GM18873 (cell line): ENCODE results near the gene MAST3.

Experiments used
- ATAC-seq: cut with Tn5 transposase; IDR thresholded peaks from one replicate; pipeline ENCODE4 v1.9.1; 2021; ENCODE audit warnings: mild to moderate bottlenecking, moderate library complexity, moderate number of reproducible peaks; ENCODE audit not compliant: unreplicated experiment, low FRiP score

MAST3 gene

DNA sequence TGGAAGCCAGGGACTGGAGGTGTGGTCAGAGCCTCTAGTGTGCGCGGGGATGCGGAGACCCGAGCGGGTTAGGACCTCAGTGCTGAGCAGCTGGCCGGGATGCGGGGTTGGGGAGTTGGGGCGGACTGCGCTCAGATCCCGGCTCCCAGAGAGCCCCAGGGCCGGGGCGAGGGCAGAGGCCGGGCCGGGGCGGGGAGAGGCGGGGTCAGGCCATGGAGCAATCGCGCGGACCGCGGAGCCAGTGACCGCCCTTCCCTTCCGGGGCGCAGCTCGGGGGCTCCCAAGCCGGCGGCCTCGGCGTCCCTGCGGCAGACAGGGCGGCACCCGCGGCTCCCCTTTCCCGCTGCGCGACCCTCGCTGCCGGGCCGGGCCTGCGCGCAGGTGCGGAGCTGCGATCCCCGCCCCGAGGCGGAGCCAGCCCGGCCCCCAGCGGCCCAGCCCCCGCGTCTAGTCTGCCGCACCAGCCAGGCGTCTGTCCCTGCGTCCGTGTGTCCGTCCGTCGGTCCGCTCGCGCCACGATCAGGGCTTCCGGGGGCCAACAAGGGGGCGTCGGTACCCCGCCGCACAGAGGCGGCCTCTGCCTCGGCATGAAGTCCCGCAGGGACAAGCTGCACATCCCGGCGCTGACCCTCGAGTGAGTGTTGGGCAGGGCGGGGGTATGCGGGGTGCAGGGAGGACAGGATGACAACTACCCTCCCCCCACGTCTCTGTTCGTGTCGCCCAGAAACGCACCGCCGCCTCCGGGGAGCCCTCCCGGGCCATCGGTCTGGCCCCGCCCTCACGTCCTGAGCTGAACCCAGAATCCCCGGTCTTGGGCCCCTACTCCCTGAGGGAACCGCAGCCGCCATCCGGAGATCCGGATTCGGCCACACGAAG lies 12.4 kb downstream of the MAST3 start:
- ATAC-seq: no peak

DNA sequence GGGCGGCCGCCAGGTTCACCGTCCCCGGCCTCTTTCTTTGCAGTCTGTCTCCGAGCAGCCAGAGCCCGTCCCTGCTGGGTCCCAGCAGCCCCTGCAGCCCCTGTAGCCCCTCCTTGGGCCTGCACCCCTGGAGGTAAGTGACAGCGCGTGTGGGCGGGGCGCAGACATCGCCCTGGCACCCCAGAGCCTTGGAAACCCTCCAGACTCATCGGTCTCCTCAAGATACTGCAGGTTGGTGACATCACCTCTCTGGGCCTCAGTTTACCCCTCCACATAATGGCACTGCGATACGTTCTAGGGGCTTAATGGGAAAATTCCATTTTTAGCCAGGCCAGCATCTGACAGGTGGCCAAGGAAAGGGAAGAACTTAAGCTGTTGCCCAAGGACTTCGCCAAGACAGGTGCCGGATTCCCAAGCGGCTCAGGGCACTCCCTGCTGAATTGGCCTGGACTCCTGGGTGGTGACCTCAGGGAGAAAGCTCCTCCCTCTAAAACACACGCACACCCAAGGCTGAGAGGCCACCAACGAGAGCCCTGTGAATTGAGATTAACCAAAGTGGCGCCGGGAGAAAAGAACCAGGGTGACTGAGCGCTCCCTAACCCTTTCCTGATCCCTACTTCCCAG lies 13.1 kb downstream of the MAST3 start:
- no peak for ATAC-seq

DNA sequence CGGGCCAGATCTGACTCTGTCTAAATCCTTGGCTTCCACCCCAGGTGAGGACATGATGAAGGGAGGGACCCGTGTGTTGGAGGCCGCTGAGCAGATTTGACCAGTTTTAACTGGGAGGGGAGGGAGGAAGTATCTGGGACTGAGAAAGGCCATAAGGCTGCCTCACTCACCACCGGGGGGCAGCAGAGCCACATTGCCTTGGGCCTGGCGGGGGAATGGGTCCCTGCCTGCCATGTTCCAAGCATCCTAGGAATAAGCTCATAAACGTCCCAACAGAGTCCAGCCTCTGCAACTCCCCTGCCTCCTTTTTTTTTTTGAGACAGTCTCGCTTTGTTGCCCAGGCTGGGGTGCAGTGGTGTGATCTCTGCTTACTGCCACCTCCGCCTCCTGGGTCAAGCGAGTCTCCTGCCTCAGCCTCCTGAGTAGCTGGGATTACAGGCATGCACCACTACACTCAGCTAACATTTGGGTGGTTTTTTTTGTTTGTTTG lies 15.5 kb downstream of the MAST3 start:
- ATAC-seq: no peak

DNA sequence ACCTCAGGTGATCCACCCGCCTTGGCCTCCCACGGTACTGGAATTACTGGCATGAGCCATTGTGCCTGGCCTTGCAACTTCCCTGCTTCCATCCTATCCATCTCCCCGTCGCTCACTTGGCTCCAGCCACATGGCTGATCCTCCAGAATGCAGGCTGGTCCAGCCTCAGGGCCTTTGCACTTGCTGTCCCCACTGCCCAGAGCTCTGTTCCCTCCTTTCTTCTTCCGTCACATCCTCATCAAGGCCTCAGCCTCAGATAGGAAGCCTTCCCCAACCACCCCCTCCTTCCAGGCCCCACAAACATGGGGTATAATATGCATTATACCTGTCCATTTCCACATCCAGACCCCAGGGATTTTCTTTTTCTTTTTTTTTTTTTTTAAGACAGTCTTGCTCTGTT lies 16.2 kb downstream of the MAST3 start:
- ATAC-seq: no peak

DNA sequence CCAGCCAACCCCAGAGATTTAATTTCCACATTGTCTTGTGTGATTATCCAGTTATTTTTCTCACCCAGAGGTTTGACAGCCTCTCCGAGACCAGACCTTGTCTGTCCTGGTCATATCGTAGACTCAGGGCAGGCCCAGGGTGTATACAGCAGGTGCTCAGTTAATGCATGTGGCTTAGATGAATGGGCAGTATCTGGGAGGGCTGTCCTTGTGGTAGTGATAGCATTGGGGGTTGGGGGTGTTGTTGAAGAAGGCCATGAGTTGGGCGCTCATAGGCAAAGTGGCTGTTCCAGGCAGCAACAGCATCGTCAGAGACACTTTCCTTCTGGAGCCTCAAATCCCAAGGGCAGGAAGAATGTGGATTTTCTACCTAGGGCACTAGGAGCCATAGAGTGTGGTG lies 16.9 kb downstream of the MAST3 start:
- no peak for ATAC-seq

DNA sequence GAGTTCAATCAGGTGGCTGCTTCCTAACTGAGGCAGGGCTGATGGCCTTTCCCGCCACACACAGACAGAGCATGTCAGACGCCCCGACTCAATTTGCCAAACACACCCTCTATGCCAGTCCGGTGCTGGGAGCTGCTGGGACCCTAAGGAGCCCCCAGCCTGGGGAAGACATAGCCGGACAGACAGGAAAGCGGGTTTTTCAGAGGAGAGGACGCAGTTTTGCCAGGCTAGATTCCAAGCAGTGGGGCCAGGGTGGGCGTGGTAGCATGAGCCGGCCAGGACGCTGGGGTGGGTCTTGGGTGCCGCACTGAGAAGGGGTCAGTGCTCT lies 19.8 kb downstream of the MAST3 start:
- ATAC-seq: no peak

DNA sequence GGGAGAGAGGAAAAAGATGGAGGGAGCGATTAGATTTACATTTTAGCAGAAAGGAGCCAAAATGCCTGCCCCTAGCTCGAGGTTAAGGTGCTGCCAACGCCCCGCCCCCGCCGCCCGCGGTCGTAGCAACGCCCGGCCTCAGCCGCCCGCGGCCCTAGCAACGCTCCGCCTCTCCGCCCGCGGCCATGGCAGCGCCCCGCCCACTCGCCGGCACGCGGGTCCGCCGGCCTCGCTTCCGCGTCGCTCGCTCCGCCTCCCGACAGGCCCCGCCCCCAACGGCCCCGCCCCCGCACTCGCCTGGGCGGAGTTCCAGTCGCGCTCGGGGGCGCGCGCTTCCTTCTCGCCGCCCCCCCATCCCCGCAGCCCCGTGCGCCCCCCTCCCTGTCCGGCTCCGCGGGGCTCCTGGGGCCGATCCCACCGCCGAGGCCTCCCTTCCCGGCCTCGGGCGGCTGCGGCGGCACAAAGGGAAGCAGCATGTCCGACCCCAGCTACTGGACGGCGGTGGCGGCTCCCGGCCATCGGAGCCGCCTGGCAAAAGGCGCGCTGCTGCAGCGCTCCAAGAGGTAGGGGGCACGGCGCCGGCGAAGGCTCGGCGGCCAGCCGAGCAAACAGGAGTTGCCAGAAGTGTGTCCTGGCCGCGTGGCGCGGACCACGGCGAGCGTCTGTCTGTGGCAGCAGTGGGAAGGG lies 20.3 kb downstream of the MAST3 start:
- ATAC-seq: peak; percentile 59

DNA sequence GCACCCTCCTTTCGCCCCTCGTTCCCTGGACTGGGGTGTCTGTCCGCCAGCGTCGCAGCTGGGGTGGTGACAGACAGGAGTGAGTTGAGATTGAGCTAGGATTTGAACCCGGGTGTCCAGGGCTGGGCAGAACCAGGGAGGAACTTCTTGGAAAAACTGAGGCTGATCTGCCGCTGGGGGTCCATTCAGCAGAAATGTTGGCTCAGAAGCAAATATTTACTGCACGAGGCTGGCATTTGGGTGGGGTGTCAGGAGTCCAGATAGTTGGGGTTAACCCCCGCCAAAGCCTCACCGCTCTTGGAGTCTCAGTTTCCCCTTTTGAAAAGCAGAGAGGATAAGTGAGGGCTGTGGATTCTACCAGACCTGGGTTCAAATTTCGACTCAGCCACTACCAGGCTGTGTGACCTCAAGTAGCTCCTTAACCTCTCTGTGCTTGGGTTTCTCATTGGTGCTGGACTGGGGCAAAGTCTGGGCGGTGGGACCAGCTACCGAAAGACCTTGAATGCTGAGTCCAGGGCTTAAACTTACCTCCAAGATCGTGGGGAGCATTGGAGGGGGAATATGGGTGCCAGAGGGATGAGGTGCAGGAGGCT lies 20.9 kb downstream of the MAST3 start:
- ATAC-seq: no peak

DNA sequence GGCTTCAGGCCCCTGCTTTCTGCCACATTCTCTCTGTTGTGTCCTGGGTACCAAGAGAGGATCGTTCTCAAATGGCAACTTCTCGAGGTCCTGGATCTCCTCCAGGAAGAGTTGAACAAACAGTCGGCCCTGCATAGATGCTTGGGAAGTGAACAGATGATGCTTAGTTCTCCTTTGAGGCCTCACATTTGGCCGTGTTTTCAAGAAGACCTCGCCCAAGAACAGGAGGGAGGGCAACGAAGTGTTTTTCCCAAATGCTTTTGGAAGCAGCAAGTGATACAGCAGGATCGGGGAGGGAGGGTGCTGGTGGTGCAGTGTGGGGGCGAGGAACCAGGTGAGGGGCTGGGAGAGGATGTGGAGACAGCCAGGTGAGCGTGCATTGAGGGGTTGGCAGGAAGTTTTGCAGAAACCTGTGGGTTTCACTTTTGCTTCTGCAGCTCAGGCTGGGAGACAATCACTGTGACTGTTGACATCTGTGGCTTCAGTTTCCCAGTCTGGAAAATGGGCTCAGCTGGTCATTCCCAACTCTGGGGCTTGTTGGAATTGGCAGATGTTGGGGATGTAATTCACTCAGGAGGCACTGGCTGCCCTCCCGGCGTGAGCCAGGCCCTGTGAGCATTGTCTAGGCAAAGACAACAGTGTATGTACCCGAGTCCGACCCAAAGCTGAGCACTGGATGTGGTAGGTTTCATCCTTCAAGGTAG lies 21.6 kb downstream of the MAST3 start:
- ATAC-seq: no peak

DNA sequence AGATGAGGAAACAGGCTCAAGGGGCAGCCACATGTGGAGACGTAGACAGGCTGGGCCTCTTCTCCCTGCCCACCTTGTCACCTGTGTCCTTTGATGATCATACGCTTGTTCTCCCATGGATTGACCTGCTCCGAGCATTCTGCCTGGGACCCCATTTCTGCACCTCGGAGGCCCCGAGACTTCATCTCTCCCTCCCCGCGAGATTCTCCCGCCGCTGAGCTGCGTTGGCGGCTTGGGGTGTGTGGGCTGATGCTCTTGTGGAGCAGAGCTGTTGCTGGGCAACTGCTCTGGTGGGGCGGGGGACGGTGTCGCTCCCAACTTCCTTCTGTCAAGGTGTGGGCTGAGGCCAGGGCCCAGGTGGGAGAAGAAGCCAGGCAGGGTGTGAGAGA lies 22.1 kb downstream of the MAST3 start:
- no peak for ATAC-seq

DNA sequence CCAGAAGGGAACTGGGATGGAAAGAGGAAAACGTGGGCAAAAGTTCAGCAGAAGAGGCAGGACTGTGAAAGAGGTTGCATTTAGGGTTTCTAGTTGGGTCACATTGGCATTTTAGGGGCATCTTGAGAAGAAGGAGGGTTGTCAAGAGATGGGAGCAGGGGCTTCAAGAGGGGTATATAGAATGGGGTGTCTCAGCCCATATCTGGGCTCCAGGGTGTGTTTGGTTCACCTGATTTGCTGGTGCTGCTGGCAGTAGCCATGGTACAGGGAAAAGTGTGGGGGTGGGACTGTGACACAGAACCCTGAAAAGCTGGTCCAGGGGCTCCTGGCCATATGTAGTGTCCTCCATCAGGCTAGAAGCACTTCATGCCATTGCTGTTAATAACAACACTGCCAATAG lies 22.5 kb downstream of the MAST3 start:
- no peak for ATAC-seq

DNA sequence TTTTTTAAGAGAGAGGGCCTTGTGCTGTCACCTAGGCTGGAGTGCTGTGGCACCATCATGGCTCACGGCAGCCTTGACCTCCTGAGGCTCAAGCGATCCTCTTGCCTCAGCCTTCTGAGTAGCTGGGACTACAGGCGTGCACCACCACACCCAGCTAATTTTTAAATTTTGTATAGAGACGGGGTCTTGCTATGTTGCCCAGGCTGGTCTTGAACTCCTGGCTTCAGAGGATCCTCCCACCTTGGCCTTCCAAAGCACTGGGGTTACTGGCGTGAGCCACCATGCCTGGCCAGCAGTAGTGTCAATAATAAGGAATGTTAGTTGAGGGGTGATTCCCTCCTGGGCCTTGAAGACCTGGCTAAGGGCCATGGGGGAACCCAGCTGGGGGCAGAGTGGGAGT lies 23.6 kb downstream of the MAST3 start:
- ATAC-seq: no peak

DNA sequence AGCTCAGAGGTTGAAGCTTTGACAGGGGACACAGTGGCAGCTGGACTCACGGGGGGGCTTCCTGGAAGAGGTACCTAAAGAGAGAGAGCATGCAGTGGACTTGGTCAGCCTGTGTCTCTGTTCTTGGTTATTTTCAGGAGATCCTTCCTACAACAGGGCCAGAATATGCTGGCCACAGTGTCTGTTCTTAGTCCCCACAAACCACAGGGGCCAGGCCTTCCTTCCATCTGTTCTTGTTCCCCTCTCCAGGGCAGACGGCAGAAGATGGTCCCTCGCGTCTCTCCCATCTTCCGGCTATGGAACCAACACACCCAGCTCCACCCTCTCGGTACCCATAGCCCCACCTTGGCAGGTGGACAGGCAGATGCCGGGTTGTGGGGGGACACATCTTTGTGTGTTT lies 24.8 kb downstream of the MAST3 start:
- no peak for ATAC-seq

DNA sequence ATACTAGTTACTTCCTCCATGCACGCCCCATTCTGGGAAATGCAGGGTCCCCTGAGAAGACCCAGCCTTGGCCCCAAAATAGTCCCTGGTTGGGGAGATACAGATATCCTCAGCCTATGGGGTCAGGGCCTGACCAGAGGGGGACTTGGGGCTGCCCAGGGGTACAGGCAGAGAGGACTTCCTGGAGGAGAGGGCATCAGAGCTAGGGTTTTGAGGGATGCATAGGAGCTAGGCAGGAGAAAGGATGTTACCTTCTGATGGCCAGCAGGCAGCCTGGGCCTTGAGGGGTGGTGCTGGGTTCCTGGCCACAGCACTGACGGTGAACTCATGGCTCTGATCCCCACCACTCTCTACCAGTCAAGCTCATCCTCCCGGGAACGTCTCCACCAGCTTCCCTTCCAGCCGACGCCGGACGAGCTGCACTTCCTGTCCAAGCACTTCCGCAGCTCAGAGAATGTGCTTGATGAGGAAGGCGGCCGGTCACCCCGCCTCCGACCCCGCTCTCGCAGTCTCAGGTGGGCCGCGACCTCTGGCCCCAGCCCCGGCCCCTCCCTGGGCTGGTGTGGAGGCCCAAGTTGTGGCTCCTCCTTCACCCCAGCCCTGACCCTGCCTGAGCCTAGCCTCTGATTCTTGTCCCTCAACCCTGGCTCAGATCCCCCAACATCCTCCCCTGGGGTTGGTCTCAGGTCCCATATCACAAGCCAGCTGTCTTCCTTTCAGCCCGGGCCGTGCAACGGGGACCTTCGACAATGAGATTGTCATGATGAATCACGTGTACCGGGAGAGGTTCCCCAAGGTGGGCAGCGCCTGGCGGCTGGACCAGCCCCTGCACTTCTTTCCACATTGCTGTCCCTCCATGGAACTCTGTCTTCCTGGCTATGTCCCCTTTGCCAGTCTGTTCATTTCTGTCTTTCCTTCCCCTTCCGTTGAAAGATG lies 25.6 kb downstream of the MAST3 start:
- no peak for ATAC-seq

DNA sequence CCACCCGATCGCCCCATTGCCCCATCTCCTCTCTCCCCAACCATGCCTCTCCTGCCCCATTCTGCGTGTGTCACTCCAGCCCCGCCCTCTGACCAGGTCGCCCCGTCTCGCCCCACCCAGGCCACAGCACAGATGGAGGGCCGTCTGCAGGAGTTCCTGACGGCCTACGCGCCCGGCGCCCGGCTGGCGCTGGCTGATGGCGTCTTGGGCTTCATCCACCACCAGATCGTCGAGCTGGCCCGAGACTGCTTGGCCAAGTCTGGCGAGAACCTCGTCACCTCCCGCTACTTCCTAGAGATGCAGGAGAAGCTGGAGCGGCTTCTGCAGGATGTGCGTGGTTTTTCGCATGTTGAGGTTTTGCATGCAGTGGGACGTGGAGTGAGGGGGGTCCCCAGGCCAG lies 26.2 kb downstream of the MAST3 start:
- no peak for ATAC-seq

DNA sequence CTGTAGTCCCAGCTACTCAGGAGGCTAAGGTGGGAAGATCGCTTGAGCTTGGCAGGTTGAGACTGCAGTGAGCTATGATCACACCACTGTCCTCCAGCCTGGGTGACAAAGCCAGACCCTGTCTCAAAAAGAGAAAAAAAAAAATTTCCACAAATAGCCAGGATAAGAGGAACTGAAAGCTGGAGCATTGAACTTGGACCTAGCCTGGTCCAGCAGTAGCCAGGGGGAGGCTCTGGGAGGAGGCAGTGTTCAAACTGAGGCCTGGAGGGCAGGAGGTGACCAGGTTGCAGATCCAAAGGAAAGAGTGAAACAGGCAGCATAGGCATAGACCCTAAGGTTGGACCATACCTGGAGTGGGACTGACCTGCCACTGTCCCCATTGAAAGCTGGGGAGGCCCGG lies 28.5 kb downstream of the MAST3 start:
- no peak for ATAC-seq

DNA sequence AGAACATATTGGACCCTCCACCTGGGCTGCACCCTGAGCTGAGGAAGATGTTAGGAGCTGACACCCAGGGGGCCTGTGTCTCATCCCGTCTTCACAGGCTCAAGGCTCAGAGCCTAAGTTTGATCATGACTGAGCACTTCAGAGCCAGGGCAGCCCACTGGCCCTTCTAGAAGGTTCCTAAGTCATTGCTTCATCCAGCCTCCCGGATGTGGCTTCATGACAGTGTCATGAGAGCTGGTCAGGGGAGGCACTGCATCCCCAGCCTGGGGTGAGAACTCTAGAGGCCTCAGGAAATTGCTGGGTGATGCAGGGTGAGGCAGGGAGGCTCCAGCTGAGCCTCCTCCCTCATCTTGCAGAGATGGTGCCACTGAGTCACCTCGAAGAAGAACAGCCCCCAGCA lies 30.5 kb downstream of the MAST3 start:
- no peak for ATAC-seq

DNA sequence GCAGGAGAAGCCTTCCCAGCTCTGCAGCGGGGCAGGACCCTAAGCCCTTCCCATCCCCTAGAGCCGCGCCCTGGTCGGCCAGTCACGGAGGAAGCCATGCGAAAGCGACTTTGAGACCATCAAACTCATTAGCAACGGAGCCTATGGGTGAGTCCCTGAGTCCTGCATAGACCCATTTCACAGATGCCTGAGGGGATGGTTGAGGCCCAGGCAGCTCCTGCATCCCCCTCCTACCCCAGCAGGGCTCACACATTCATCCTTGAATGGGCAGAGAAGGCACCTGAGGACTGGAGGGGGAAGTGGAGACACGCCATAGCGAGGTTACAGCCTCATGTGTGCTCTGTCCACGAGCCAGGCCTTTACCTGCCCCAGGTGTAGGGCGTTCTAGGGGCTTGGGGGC lies 31.2 kb downstream of the MAST3 start:
- ATAC-seq: no peak

DNA sequence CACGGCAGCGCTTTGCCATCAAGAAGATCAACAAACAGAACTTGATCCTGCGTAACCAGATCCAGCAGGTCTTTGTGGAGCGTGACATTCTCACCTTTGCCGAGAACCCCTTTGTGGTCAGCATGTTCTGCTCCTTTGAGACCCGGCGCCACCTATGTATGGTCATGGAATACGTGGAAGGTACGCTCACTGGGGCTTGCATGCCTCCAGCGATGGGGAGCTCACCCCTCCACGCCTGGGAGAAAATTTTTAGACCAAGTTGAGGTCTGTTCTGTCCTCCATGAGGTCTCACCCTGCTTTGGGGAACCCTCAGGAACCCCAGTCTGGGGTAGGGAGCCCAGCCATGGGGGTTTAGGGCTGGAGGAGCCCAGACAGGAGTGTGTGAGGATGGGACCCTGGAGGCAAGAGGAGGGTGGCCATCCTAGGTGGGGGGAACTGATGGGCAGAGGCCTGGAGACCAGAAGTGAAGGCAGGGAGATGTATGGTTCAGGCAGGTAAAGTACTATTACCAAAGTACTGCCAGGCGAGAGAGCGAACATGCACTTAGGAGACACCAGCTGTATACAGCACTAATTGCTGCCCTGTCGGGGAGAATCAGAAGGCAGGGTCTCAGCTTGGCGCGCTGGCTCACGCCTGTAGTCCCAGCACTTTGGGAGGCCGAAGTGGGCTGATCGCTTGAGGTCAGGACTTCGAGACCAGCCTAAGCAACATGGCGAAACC lies 33.1 kb downstream of the MAST3 start:
- ATAC-seq: no peak
